ENCODE data around the gene CYB561.

- no peak for TF ChIP-seq CTCF (conservative IDR thresholded peaks at IDR 0.05; ENCODE audit: low read depth in 2 of 2)
- TF ChIP-seq POLR2AphosphoS5 (IDR thresholded peaks at IDR 0.05; ENCODE audit: low read depth) = no peak
- TF ChIP-seq EZH2 (IDR thresholded peaks at IDR 0.05; ENCODE audit: low read depth, unreplicated experiment) = no peak
- TF ChIP-seq REST (IDR thresholded peaks at IDR 0.05; ENCODE audit: unreplicated experiment) = no peak
- TF ChIP-seq JUNB (IDR thresholded peaks at IDR 0.05; ENCODE audit: unreplicated experiment) = no peak
- no peak for TF ChIP-seq ZNF114 (CRISPR knock-in tag; IDR thresholded peaks at IDR 0.05)
- TF ChIP-seq EZH2phosphoT487 (IDR thresholded peaks at IDR 0.05; ENCODE audit: unreplicated experiment) = no peak
- TF ChIP-seq ZNF331 (CRISPR knock-in tag; IDR thresholded peaks at IDR 0.05; ENCODE audit: low read depth) = no peak
- TF ChIP-seq STAT1 (IDR thresholded peaks at IDR 0.05; ENCODE audit: unreplicated experiment) = no peak
Measured at GRCh38 chr17:63489291-63489690, 43.2 kb upstream of the CYB561 start.

Measured in GM23338 (cell line).